ENCODE results near the gene NOX3.
"Not testable (repeated sequence)": the region's sequence is repeated elsewhere in the genome, so short reads cannot be mapped to it uniquely, and the experiment has no call there.

NOX3 gene, protein sequence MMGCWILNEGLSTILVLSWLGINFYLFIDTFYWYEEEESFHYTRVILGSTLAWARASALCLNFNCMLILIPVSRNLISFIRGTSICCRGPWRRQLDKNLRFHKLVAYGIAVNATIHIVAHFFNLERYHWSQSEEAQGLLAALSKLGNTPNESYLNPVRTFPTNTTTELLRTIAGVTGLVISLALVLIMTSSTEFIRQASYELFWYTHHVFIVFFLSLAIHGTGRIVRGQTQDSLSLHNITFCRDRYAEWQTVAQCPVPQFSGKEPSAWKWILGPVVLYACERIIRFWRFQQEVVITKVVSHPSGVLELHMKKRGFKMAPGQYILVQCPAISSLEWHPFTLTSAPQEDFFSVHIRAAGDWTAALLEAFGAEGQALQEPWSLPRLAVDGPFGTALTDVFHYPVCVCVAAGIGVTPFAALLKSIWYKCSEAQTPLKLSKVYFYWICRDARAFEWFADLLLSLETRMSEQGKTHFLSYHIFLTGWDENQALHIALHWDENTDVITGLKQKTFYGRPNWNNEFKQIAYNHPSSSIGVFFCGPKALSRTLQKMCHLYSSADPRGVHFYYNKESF

GRCh38 chr6:155455766-155456165 is at the start of gene NOX3:
TSS of gene NOX3 (minus strand) at chr6:155455839. CDS start at chr6:155455800, 39 bp downstream.
- Mint-ChIP-seq H3K36me3 (ENCODE audit: low read depth) (no peaks in the 10 kb centered on the region), H3K4me3 (no peak within 1 kb of the TSS), H3K9me3 (no peaks in the 10 kb centered on the region), H3K4me1 (ENCODE audit: low read depth) (peaks cover 7% of the 10 kb centered on the region), H3K27me3 (peaks cover 13% of the 10 kb centered on the region), H3K27ac (no peak within 1 kb of the TSS)

GRCh38 chr6:155504848-155505607 is 49.4 kb upstream of the NOX3 start:
- Mint-ChIP-seq H3K27ac (no peak overlapping the region), H3K4me1 (ENCODE audit: low read depth) (peaks cover 2% of the 10 kb centered on the region), H3K36me3 (ENCODE audit: low read depth) (no peaks in the 10 kb centered on the region), H3K27me3 (peaks cover 12% of the 10 kb centered on the region), H3K4me3 (no peak overlapping the region), H3K9me3 (peaks cover 3% of the 10 kb centered on the region)

DNA sequence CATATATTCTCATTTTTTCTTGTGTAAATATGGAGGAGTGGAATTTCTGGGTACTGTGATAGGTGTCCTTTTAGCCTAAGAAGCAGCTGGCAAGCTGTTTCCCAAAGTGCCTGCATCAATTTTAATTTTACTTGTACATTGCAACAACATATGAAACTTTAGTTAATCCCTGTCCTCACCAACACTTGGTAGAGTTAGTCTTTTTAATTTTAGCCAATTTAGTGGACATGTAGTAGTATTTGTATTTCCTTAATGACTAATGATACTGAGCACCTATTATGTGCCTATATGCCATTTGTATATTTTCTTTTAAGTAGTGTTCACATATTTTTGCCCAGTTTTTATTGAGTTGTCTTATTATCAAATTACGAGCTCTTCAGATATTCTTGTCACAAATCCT is 46.8 kb upstream of the NOX3 start:
- Mint-ChIP-seq H3K36me3 (ENCODE audit: low read depth) (no peaks in the 10 kb centered on the region), H3K27ac (no peak overlapping the region), H3K9me3 (peaks cover 3% of the 10 kb centered on the region), H3K4me3 (no peak overlapping the region), H3K27me3 (peaks cover 12% of the 10 kb centered on the region), H3K4me1 (ENCODE audit: low read depth) (no peaks in the 10 kb centered on the region)

GRCh38 chr6:155499574-155499973 is 43.9 kb upstream of the NOX3 start:
- no peak overlapping the region for H3K27ac Mint-ChIP-seq
- H3K4me1 Mint-ChIP-seq (ENCODE audit: low read depth): peaks cover 4% of the 10 kb centered on the region
- peaks cover 3% of the 10 kb centered on the region for H3K9me3 Mint-ChIP-seq
- H3K36me3 Mint-ChIP-seq (ENCODE audit: low read depth): no peaks in the 10 kb centered on the region
- H3K4me3 Mint-ChIP-seq: no peak overlapping the region
- no peaks in the 10 kb centered on the region for H3K27me3 Mint-ChIP-seq

DNA sequence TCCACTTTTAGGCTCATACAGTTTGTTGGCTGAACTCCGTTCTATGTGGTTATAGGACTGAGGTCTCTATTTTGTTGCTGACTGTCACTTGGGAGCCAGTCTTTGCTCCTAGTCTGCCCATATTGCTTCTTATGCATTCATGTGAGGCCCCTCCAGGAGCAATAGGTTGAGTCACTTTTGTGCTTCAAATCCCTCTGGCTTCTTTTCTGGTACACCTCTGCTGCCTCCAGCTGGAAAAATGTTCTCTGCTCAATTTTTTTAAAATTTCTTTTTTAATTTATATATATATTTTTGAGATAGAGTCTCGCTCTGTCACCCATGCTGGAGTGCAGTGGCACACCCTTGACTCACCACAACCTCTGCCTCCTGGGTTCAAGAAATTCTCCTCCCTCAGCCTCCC is 42.7 kb upstream of the NOX3 start:
- Mint-ChIP-seq H3K4me1 (ENCODE audit: low read depth) (peaks cover 10% of the 10 kb centered on the region), H3K36me3 (ENCODE audit: low read depth) (no peaks in the 10 kb centered on the region), H3K4me3 (no peak overlapping the region), H3K27ac (no peak overlapping the region), H3K9me3 (peaks cover under 1% of the 10 kb centered on the region), H3K27me3 (no peaks in the 10 kb centered on the region)

DNA sequence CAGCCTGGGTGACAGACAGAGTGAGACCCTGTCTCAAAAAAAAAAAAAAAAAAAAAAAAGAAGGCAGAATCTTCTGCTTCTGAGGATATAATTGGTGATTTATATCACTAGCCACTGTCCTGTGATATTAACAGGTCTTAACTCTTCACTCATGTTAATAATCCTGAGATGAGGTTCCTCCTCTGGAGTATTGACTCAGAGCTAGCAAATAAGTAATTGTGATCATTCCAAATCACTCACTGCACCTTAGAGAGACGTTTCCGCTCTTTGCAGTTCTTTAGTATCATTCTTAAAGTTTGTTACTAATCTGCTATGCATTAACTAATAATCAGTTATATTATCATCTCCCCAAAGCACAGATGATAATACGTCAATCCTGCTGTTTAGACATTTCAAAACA is 41.6 kb upstream of the NOX3 start:
- H3K9me3 Mint-ChIP-seq: no peaks in the 10 kb centered on the region
- peaks cover 19% of the 10 kb centered on the region for H3K4me1 Mint-ChIP-seq (ENCODE audit: low read depth)
- H3K4me3 Mint-ChIP-seq: no peak overlapping the region
- no peaks in the 10 kb centered on the region for H3K27me3 Mint-ChIP-seq
- H3K36me3 Mint-ChIP-seq (ENCODE audit: low read depth): no peaks in the 10 kb centered on the region
- no peak overlapping the region for H3K27ac Mint-ChIP-seq

GRCh38 chr6:155495011-155495768 is 39.6 kb upstream of the NOX3 start:
- H3K4me1 Mint-ChIP-seq (ENCODE audit: low read depth): peaks cover 19% of the 10 kb centered on the region
- no peaks in the 10 kb centered on the region for H3K36me3 Mint-ChIP-seq (ENCODE audit: low read depth)
- peaks cover 2% of the 10 kb centered on the region for H3K27me3 Mint-ChIP-seq
- no peak overlapping the region for H3K4me3 Mint-ChIP-seq
- no peak overlapping the region for H3K27ac Mint-ChIP-seq
- H3K9me3 Mint-ChIP-seq: no peaks in the 10 kb centered on the region

GRCh38 chr6:155493694-155494143 is 38.1 kb upstream of the NOX3 start:
- no peak overlapping the region for H3K27ac Mint-ChIP-seq
- no peaks in the 10 kb centered on the region for H3K9me3 Mint-ChIP-seq

DNA sequence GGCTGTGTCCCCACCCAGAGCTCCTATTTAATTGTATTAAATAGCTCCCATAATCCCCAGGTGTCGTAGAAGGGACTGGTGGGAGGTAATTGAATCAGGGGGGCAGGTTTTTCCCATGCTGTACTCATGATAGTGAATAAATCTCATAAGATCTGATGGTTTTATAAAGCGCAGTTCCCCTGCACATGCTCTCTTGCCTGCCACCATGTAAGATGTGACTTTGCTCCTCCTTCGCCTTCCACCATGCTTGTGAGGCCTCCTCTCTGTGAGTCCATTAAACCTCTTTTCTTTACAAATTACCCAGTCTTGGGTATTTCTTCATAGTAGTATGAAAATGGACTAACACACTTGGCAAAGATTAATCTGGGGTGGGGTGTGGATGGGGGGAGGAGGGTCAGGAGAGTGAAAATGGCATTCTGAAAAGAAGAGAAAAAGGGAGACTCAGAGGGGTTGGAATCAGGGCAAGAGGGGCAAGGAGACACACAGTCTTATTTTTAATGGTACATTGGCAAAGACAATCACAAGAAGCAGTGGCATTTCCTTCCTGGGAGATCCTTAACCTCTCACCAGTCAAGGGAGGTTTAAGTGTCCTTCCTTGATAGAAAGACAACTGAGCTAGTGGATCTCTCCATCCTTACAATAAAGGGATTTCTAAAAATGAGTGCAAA is 37.5 kb upstream of the NOX3 start:
- peaks cover 19% of the 10 kb centered on the region for H3K4me1 Mint-ChIP-seq (ENCODE audit: low read depth)
- H3K27me3 Mint-ChIP-seq: peaks cover 6% of the 10 kb centered on the region
- no peaks in the 10 kb centered on the region for H3K9me3 Mint-ChIP-seq
- no peaks in the 10 kb centered on the region for H3K36me3 Mint-ChIP-seq (ENCODE audit: low read depth)
- no peak overlapping the region for H3K4me3 Mint-ChIP-seq
- no peak overlapping the region for H3K27ac Mint-ChIP-seq

More at GRCh38 chr6:155493694-155494143, 38.1 kb upstream of the NOX3 start:
- Mint-ChIP-seq H3K27me3 (peaks cover 6% of the 10 kb centered on the region), H3K4me3 (no peak overlapping the region), H3K4me1 (ENCODE audit: low read depth) (peaks cover 19% of the 10 kb centered on the region), H3K36me3 (ENCODE audit: low read depth) (no peaks in the 10 kb centered on the region)

GRCh38 chr6:155492061-155492735 is 36.6 kb upstream of the NOX3 start:
- H3K36me3 Mint-ChIP-seq (ENCODE audit: low read depth): no peaks in the 10 kb centered on the region

DNA sequence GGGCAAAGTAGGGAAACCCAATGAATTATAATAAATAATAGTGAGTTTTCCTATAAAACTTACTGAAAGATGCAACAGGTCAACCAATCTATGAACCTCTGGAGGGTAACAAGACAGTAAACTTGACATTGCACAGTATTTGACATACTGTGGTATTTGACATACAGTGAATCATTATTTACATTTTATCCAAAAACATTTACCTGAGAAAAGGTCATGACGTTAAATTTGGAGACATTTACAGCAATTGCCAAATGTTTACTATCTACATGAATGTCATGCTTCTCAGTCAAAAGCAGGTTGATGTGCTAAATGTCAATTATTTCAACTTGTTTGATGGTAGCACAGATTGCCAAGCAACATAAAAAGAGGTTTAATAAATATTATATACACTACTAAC is 35.8 kb upstream of the NOX3 start:
- Mint-ChIP-seq H3K9me3 (no peaks in the 10 kb centered on the region), H3K4me1 (ENCODE audit: low read depth) (peaks cover 15% of the 10 kb centered on the region), H3K36me3 (ENCODE audit: low read depth) (no peaks in the 10 kb centered on the region), H3K27me3 (peaks cover 6% of the 10 kb centered on the region), H3K4me3 (no peak overlapping the region), H3K27ac (no peak overlapping the region)

More at GRCh38 chr6:155492061-155492735, 36.6 kb upstream of the NOX3 start:
- Mint-ChIP-seq H3K27ac (no peak overlapping the region), H3K9me3 (no peaks in the 10 kb centered on the region), H3K4me3 (no peak overlapping the region), H3K27me3 (peaks cover 6% of the 10 kb centered on the region), H3K4me1 (ENCODE audit: low read depth) (peaks cover 19% of the 10 kb centered on the region)

- H3K36me3 Mint-ChIP-seq (ENCODE audit: low read depth); H3K9me3 Mint-ChIP-seq; H3K4me3 Mint-ChIP-seq; H3K27ac Mint-ChIP-seq; H3K4me1 Mint-ChIP-seq (ENCODE audit: low read depth); H3K27me3 Mint-ChIP-seq: not testable (repeated sequence)
These were observed 32.6 kb upstream of the NOX3 start for GRCh38 chr6:155488197-155488596.

DNA sequence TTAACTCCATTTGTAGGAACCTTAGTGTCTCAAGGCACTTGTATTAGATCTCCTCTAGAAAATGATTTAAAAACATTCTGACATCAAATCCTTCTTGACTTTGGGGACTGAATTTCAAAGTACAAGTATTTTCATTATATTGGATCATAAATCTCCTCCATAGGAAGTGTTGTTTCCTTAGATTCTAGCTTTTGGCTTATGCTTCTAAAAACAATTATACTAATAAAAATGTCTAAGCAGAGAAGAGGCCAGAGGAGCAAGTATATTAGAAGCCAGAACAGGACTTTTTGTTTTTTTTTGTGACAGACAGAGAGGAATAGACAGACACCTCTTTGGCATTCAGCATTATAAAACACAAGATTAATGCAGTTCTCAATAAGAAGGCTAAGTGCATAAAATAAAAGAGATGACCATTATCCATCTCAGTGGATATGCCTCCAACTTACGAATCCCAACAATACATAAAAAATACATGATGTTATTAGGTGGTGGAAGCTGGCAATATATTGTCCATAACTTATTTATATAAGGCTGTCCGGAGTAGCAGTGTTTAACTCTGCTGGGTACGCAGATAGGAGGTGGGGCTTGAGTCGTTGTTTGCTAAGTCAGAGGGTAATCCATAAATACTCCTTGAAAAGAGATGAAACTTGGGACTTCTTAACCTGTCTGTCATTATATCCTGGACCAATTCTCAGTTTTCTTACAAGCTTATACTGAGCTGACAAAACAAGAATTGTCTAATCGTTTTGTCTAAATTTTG is 31.9 kb upstream of the NOX3 start:
- Mint-ChIP-seq H3K4me3 (no peak overlapping the region), H3K27ac (no peak overlapping the region), H3K27me3 (peaks cover 8% of the 10 kb centered on the region), H3K36me3 (ENCODE audit: low read depth) (no peaks in the 10 kb centered on the region), H3K9me3 (no peaks in the 10 kb centered on the region), H3K4me1 (ENCODE audit: low read depth) (peaks cover 3% of the 10 kb centered on the region)

All from stimulated activated naive CD8-positive, alpha-beta T cell treated with anti-CD3 and anti-CD28 coated beads, Interleukin-15, Interleukin-2, amounts not matched to agents 100 ng/mL and 50 ng/mL, for 24 hours (primary cell).